Measurements from ENCODE around the gene ZBED6. TPM values are rescaled to one million over a fixed set of nuclear protein-coding genes. Genes with fewer than 3 reads are reported as not detected.

The ZBED6 gene
- total and polyA plus RNA-seq, 9 of the 15 experiments (the other 6 are each of a cell fraction or from before 2014, with no cell fraction given), result 0.21 to 16.6 (median 5.0) TPM

GRCh38 chr1:203772836-203773235 is 22.6 kb upstream of the ZBED6 start:
- Histone ChIP-seq H3K79me2 (ENCODE audit: control insufficient read depth, insufficient read depth, low read length) (no peaks in the 10 kb centered on the region), H3K4me3 (no peak overlapping the region), H3K27ac (ENCODE audit: extremely low read depth, low read depth, low read length) (no peak overlapping the region), H3K9me1 (ENCODE audit: control insufficient read depth, insufficient read depth, low read length) (no peaks in the 10 kb centered on the region), H3K27me3 (ENCODE audit: control insufficient read depth in 2 of 2, insufficient read depth in 2 of 2, low read length in 2 of 2) (peaks cover 37 to 41% of the 10 kb centered on the region in 2 experiments), H3K4me2 (ENCODE audit: insufficient read depth, low read length) (no peak overlapping the region), H3K9ac (ENCODE audit: insufficient read depth in 1 of 2, low read depth in 2 of 2, low read length in 2 of 2) (no peak overlapping the region), H3K4me1 (replicated peaks in 1 of 2; ENCODE audit: control insufficient read depth in 2 of 2, insufficient read depth in 2 of 2, low read length in 2 of 2) (no peaks in the 10 kb centered on the region; a peak in 1 of 5 replicates), H2AFZ (ENCODE audit: low read depth, low read length) (no peak overlapping the region), H4K20me1 (replicated peaks; ENCODE audit: control insufficient read depth, insufficient read depth, low read length) (no peaks in the 10 kb centered on the region), H3K36me3 (ENCODE audit: control insufficient read depth, insufficient read depth, low read length) (no peaks in the 10 kb centered on the region), H3K9me3 (replicated peaks; ENCODE audit: control insufficient read depth, insufficient read depth, low read depth, low read length) (no peaks in the 10 kb centered on the region)
- no peak for DNase-seq (ENCODE audit: extremely low read depth in 1 of 4, low spot score in 3 of 4)
- in situ Hi-C loops (cut with MboI) (no loop called here), intact Hi-C loops (cut with micrococcal nuclease) (loop anchor here (10.0 kb wide), 1 partner anchor 148 kb away; the partner anchor contains the start of gene ATP2B4)
- no peak for FAIRE-seq
- ChIA-PET CTCF (ENCODE audit: low intra/inter-chr PET ratio) (no interaction called here), POLR2A (no interaction called here)
- BruUV-seq (replicated peaks), result no TSS peak
- 0% methylated on average over 1 of the region's 1 CpG for WGBS (ENCODE audit: insufficient coverage, low coverage, missing lambda C conversion rate)
- no peak for ATAC-seq
- TF ChIP-seq ZNF175 (CRISPR knock-in tag; IDR thresholded peaks at IDR 0.05; ENCODE audit: low read depth) (no peak), SETDB1 (IDR thresholded peaks at IDR 0.05; ENCODE audit: low read length) (no peak), DDX20 (tag; IDR thresholded peaks at IDR 0.05; ENCODE audit: low read depth) (no peak), FOSL1 (tag; conservative IDR thresholded peaks at IDR 0.05) (no peak), XRCC5 (IDR thresholded peaks at IDR 0.05; ENCODE audit: low read depth, low read length) (no peak), CBX1 (IDR thresholded peaks at IDR 0.05; ENCODE audit: low read depth) (no peak), RUNX1 (IDR thresholded peaks at IDR 0.05; ENCODE audit: low read depth) (no peak), ZEB2 (IDR thresholded peaks at IDR 0.05) (no peak), SMAD4 (CRISPR knock-in tag; conservative IDR thresholded peaks at IDR 0.05) (no peak), RBM34 (IDR thresholded peaks at IDR 0.05; ENCODE audit: borderline replicate concordance, insufficient read depth, low read length) (no peak), MAFF (IDR thresholded peaks at IDR 0.05; ENCODE audit: low read length) (no peak), PURB (CRISPR knock-in tag; IDR thresholded peaks at IDR 0.05; ENCODE audit: low read depth) (no peak)
- TF ChIP-seq, protein P1, sequence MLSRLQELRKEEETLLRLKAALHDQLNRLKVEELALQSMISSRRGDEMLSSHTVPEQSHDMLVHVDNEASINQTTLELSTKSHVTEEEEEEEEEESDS (CRISPR knock-in tag; IDR thresholded peaks at IDR 0.05), result no peak

Measured in K562 (cell line).